Panc1 (cell line): ENCODE data around the gene HNF4A. TPM values are rescaled to one million over a fixed set of nuclear protein-coding genes. Genes with fewer than 3 reads are reported as not detected.

Experiments
- ATAC-seq: fragments of 200-7000 bp; cut with Tn5 transposase; 2 replicates; pipeline ENCODE4 v1.9.1; 2020; ENCODE audit warnings: mild to moderate bottlenecking, moderate library complexity
- BruUV-seq: library from RNA; stranded (reverse); fragments of 400-500 nt; replicated peaks from 2 replicates; lab custom pipeline; 2021; lab: Mats Ljungman, UMichigan
- CTCF ChIA-PET: fragments of 300-600 bp; sonication (Branson Sonifier 250); formaldehyde crosslinking; loops from one replicate; lab custom pipeline; 2022; ENCODE audit warnings: antibody characterized with exemption; lab: Charles Lee
- POLR2A ChIA-PET: fragments of 300-600 bp; sonication (Branson Sonifier 250); formaldehyde crosslinking; loops from one replicate; lab custom pipeline; 2022; ENCODE audit warnings: antibody characterized with exemption; lab: Charles Lee
- DNase-seq: peaks from one replicate; pipeline ENCODE4 v3.0.0-alpha.2; 2010; ENCODE audit warnings: low read depth, low spot score
- H3K27ac ChIP-seq: 2 replicates; pipeline ENCODE4 v1.5.1; 2011; ENCODE audit warnings: mild to moderate bottlenecking, low read length, inconsistent platforms
- H3K27me3 ChIP-seq: fragments of 200-500 bp; sonication (Bioruptor generic); 2 replicates; pipeline ENCODE4 v1.6.0; 2014; ENCODE audit warnings: low read length, inconsistent platforms; ENCODE audit not compliant: control insufficient read depth, insufficient read depth
- H3K36me3 ChIP-seq: fragments of 200-500 bp; sonication (Bioruptor generic); 2 replicates; pipeline ENCODE4 v1.5.1; 2014; ENCODE audit warnings: inconsistent platforms, mild to moderate bottlenecking, low read length, moderate library complexity; ENCODE audit not compliant: control insufficient read depth, insufficient read depth
- H3K4me1 ChIP-seq: 2 replicates; pipeline ENCODE4 v1.5.1; 2011; ENCODE audit warnings: inconsistent platforms, mild to moderate bottlenecking, low read length, moderate library complexity; ENCODE audit not compliant: control insufficient read depth, insufficient read depth
- H3K4me3 ChIP-seq, 2 experiments: 2 replicates each; pipeline ENCODE4 v1.5.1; 2011 to 2012; ENCODE audit warnings: low read depth in 2 of 2, low read length in 2 of 2, mild to moderate bottlenecking in 2 of 2, inconsistent platforms in 1 of 2, moderate library complexity in 1 of 2
- H3K9me3 ChIP-seq: fragments of 200-500 bp; sonication (Bioruptor generic); 2 replicates; pipeline ENCODE4 v1.5.1; 2014; ENCODE audit warnings: low read depth, mild to moderate bottlenecking, inconsistent platforms, low read length, moderate library complexity; ENCODE audit not compliant: control insufficient read depth, insufficient read depth
- CTCF ChIP-seq: fragments of 450-650 bp; IDR thresholded peaks from 2 replicates; pipeline ENCODE4 v1.5.1; 2017; ENCODE audit warnings: mild to moderate bottlenecking
- POLR2AphosphoS5 ChIP-seq: IDR thresholded peaks from 2 replicates; pipeline ENCODE4 v1.6.1; 2012; ENCODE audit warnings: mild to moderate bottlenecking, low read depth, low read length, moderate library complexity
- REST ChIP-seq, 2 experiments: IDR thresholded peaks; 2 replicates each; pipeline ENCODE4 v1.6.1; 2011 to 2012; ENCODE audit warnings: low read depth in 2 of 2, control low read depth in 1 of 2, low read length in 1 of 2, mild to moderate bottlenecking in 1 of 2, moderate library complexity in 1 of 2; ENCODE audit not compliant: insufficient read depth in 1 of 2
- SIN3A ChIP-seq: IDR thresholded peaks from 2 replicates; pipeline ENCODE4 v1.6.1; 2012; ENCODE audit warnings: low read depth, mild to moderate bottlenecking, low read length, moderate library complexity, borderline replicate concordance; ENCODE audit not compliant: insufficient read depth
- TCF7L2 ChIP-seq: IDR thresholded peaks from 2 replicates; pipeline ENCODE4 v1.6.1; 2011; ENCODE audit warnings: mild to moderate bottlenecking, low read depth, low read length, inconsistent platforms
- in situ Hi-C: cut with HindIII; loops from 2 replicates; pipeline ENCODE4 v1.10.0; 2016; ENCODE audit warnings: low sequenced_read_pairs, low pct_unique_long_range_greater_than_20kb
- intact Hi-C: fragments of 100-400 bp; cut with micrococcal nuclease; formaldehyde crosslinking; loops from one replicate; pipeline ENCODE4 v1.10.0; 2022; ENCODE audit not compliant: unreplicated experiment
- total RNA-seq: library from RNA; stranded (reverse); gene quantifications from one replicate; pipeline ENCODE4 v1.2.1, GENCODE V29; 2021; ENCODE audit not compliant: unreplicated experiment

Gene HNF4A
- total RNA-seq, 1 experiment from 2014 or later: 0.28 TPM

- Histone ChIP-seq H3K27ac (no peak overlapping the region), H3K9me3 (no peaks in the 10 kb centered on the region), H3K27me3 (no peaks in the 10 kb centered on the region), H3K4me3 (no peak overlapping the region), H3K4me1 (no peaks in the 10 kb centered on the region), H3K36me3 (no peaks in the 10 kb centered on the region)
- CTCF ChIA-PET: no interaction called here
- in situ Hi-C loops: loop anchor here (10.0 kb wide), 1 partner anchor 83 kb away; no protein-coding TSS in a partner anchor
- TF ChIP-seq POLR2AphosphoS5 (no peak), CTCF (no peak), TCF7L2 (no peak), SIN3A (no peak), REST (IDR thresholded peaks at IDR 0.05; ENCODE audit: insufficient read depth in 1 of 2, low read depth in 2 of 2, low read length in 1 of 2) (no peak)
- POLR2A ChIA-PET: no interaction called here
- ATAC-seq: no peak
- intact Hi-C loops: loop anchor here (10.0 kb wide), 1 partner anchor 153 kb away; the partner anchor contains the start of gene FITM2
- no peak for DNase-seq
- BruUV-seq: no TSS peak
Observed at GRCh38 chr20:44467289-44467883, 111.9 kb downstream of the HNF4A start.

GRCh38 chr20:44468044-44468782 lies 112.7 kb downstream of the HNF4A start:
- in situ Hi-C loops: loop anchor here (10.0 kb wide), 1 partner anchor 83 kb away; no protein-coding TSS in a partner anchor

More at GRCh38 chr20:44468044-44468782, 112.7 kb downstream of the HNF4A start:
- BruUV-seq: no TSS peak
- Histone ChIP-seq H3K36me3 (no peaks in the 10 kb centered on the region), H3K4me3 (no peak overlapping the region), H3K9me3 (no peaks in the 10 kb centered on the region), H3K4me1 (no peaks in the 10 kb centered on the region), H3K27ac (no peak overlapping the region), H3K27me3 (no peaks in the 10 kb centered on the region)
- intact Hi-C loops: loop anchor here (10.0 kb wide), 1 partner anchor 153 kb away; the partner anchor contains the start of gene FITM2
- ATAC-seq: no peak
- TF ChIP-seq TCF7L2 (no peak), REST (IDR thresholded peaks at IDR 0.05; ENCODE audit: insufficient read depth in 1 of 2, low read depth in 2 of 2, low read length in 1 of 2) (no peak), SIN3A (no peak), POLR2AphosphoS5 (no peak), CTCF (no peak)
- POLR2A ChIA-PET: interaction anchor here (0.6 kb wide), 2 partner anchors 213 to 261 kb away, joined by 3 to 12 read pairs; no protein-coding TSS in a partner anchor
- no peak for DNase-seq
- CTCF ChIA-PET: no interaction called here
